HEK293T (cell line): ENCODE results near the gene RIMS1.

Experiments used
- CTCF ChIA-PET: fragments of 350-600 bp; formaldehyde crosslinking; extraction: SDS; loops from one replicate; lab custom pipeline; 2021; ENCODE audit warnings: antibody characterized with exemption, inconsistent platforms; lab: Yijun Ruan, JAX
- POLR2A ChIA-PET: fragments of 350-600 bp; formaldehyde crosslinking; extraction: SDS; loops from one replicate; lab custom pipeline; 2020; ENCODE audit warnings: antibody characterized with exemption, inconsistent platforms; lab: Yijun Ruan, JAX
- DNase-seq: peaks from one replicate; pipeline ENCODE4 v3.0.0; 2012; ENCODE audit warnings: mixed read lengths; ENCODE audit errors: extremely low spot score
- ARNT ChIP-seq: fragments of 450-650 bp; IDR thresholded peaks from 2 replicates; pipeline ENCODE4 v1.6.1; 2017; ENCODE audit warnings: mild to moderate bottlenecking
- BHLHE40 ChIP-seq: fragments of 450-650 bp; IDR thresholded peaks from 2 replicates; pipeline ENCODE4 v1.6.1; 2016; ENCODE audit warnings: mild to moderate bottlenecking, moderate library complexity, borderline replicate concordance
- CTBP1 ChIP-seq: fragments of 450-650 bp; IDR thresholded peaks from 2 replicates; pipeline ENCODE4 v1.6.1; 2016; ENCODE audit warnings: borderline replicate concordance
- ELF4 ChIP-seq: fragments of 450-650 bp; IDR thresholded peaks from 2 replicates; pipeline ENCODE4 v1.6.1; 2017; ENCODE audit warnings: antibody characterized with exemption
- FOXA1 ChIP-seq: fragments of 450-650 bp; IDR thresholded peaks from 2 replicates; pipeline ENCODE4 v1.6.1; 2016; ENCODE audit warnings: mild to moderate bottlenecking
- FOXK2 ChIP-seq: fragments of 450-650 bp; IDR thresholded peaks from 2 replicates; pipeline ENCODE4 v1.6.1; 2016; ENCODE audit warnings: mild to moderate bottlenecking
- FOXM1 ChIP-seq: fragments of 450-650 bp; IDR thresholded peaks from 2 replicates; pipeline ENCODE4 v1.6.1; 2017; ENCODE audit warnings: mild to moderate bottlenecking, borderline replicate concordance
- HDGF ChIP-seq: fragments of 450-650 bp; IDR thresholded peaks from 2 replicates; pipeline ENCODE4 v1.6.1; 2017; ENCODE audit warnings: antibody characterized with exemption, borderline replicate concordance
- L3MBTL2 ChIP-seq: fragments of 450-650 bp; conservative IDR thresholded peaks from 2 replicates; pipeline ENCODE4 v1.6.1; 2016; ENCODE audit warnings: mild to moderate bottlenecking
- LEF1 ChIP-seq: fragments of 450-650 bp; IDR thresholded peaks from 2 replicates; pipeline ENCODE4 v1.6.1; 2017; ENCODE audit warnings: mild to moderate bottlenecking, borderline replicate concordance
- NFRKB ChIP-seq: fragments of 450-650 bp; IDR thresholded peaks from 2 replicates; pipeline ENCODE4 v1.6.1; 2016; ENCODE audit warnings: mild to moderate bottlenecking, moderate library complexity
- PKNOX1 ChIP-seq: fragments of 450-650 bp; IDR thresholded peaks from 2 replicates; pipeline ENCODE4 v1.6.1; 2016
- SP1 ChIP-seq: fragments of 450-650 bp; IDR thresholded peaks from 2 replicates; pipeline ENCODE4 v1.6.1; 2017
- SUZ12 ChIP-seq: fragments of 450-650 bp; IDR thresholded peaks from 2 replicates; pipeline ENCODE4 v1.6.1; 2016; ENCODE audit warnings: mild to moderate bottlenecking
- TARDBP ChIP-seq: fragments of 450-650 bp; IDR thresholded peaks from 2 replicates; pipeline ENCODE4 v1.6.1; 2016
- ZNF384 ChIP-seq: fragments of 450-650 bp; IDR thresholded peaks from 2 replicates; pipeline ENCODE4 v1.6.1; 2016

The RIMS1 gene

GRCh38 chr6:72048080-72048479 is 161.7 kb downstream of the RIMS1 start:
- no peak for DNase-seq
- TF ChIP-seq ELF4 (no peak), PKNOX1 (no peak), FOXM1 (no peak), SUZ12 (no peak), FOXK2 (no peak), BHLHE40 (no peak), NFRKB (no peak), HDGF (no peak), FOXA1 (no peak), SP1 (no peak), TARDBP (no peak)
- ChIA-PET CTCF (interaction anchor here (0.7 to 1.0 kb wide), 2 partner anchors 12 to 27 kb away, joined by 3 to 4 read pairs; no protein-coding TSS in a partner anchor), POLR2A (no interaction called here)

GRCh38 chr6:72049376-72049775 is 163.0 kb downstream of the RIMS1 start:
- ChIA-PET POLR2A (no interaction called here), CTCF (no interaction called here)
- DNase-seq = no peak
- TF ChIP-seq LEF1 = no peak
- TF ChIP-seq ARNT = no peak
- TF ChIP-seq L3MBTL2 = no peak
- TF ChIP-seq FOXA1 = no peak
- no peak for TF ChIP-seq ELF4
- no peak for TF ChIP-seq CTBP1
- no peak for TF ChIP-seq FOXM1
- no peak for TF ChIP-seq FOXK2
- no peak for TF ChIP-seq BHLHE40

- ChIA-PET POLR2A (no interaction called here), CTCF (no interaction called here)
- TF ChIP-seq PKNOX1 (no peak), LEF1 (no peak), ZNF384 (no peak)
- no peak for DNase-seq
Measured at GRCh38 chr6:72061286-72061685, 174.9 kb downstream of the RIMS1 start.

- no peak for DNase-seq
- ChIA-PET CTCF (no interaction called here), POLR2A (no interaction called here)
Measured at GRCh38 chr6:72064399-72064975, 178.1 kb downstream of the RIMS1 start.

DNA sequence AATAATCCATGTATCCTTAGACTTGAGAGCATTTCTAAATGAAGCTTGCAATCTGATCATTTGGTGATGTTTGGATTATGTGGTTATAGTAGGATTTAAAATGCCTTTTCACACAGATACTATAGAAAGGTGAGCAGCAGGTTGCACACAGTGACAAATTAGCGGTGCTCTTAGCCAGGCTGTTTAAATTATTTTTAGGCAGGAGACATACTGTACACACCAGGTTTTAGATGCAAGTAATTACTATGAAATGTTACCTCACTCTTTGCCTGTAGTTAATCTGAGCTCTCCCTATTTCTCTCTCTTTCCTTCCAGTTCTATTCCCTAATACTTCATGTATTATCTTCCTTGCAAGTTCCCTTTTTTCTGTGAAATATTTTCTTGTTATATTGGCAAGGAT is 191.7 kb downstream of the RIMS1 start:
- ChIA-PET POLR2A (no interaction called here), CTCF (interaction anchor here (0.7 kb wide), 1 partner anchor 701 kb away, joined by 3 read pairs; no protein-coding TSS in a partner anchor)
- DNase-seq = no peak
- TF ChIP-seq FOXK2 (no peak), SUZ12 (no peak), L3MBTL2 (no peak), BHLHE40 (no peak), SP1 (no peak), TARDBP (no peak), NFRKB (no peak), LEF1 (no peak), ARNT (no peak), CTBP1 (no peak), FOXA1 (no peak), ELF4 (no peak), PKNOX1 (no peak), FOXM1 (no peak)

More at GRCh38 chr6:72064399-72064975, 178.1 kb downstream of the RIMS1 start:
- TF ChIP-seq HDGF (no peak), LEF1 (no peak), ELF4 (no peak), CTBP1 (no peak), TARDBP (no peak), ZNF384 (no peak), NFRKB (no peak), SUZ12 (no peak), SP1 (no peak), L3MBTL2 (no peak), ARNT (no peak)

- no peak for DNase-seq
- no peak for TF ChIP-seq FOXA1
- no peak for TF ChIP-seq BHLHE40
- TF ChIP-seq HDGF = no peak
- TF ChIP-seq SUZ12 = no peak
- TF ChIP-seq LEF1 = no peak
- TF ChIP-seq CTBP1 = no peak
- no peak for TF ChIP-seq ZNF384
- no peak for TF ChIP-seq SP1
- no peak for TF ChIP-seq TARDBP
- TF ChIP-seq ARNT = no peak
- ChIA-PET POLR2A (no interaction called here), CTCF (no interaction called here)
Measured at GRCh38 chr6:72080260-72080941, 194.1 kb downstream of the RIMS1 start.
